H9 (cell line): ENCODE results near the gene KIAA2012. TPM values are rescaled to one million over a fixed set of nuclear protein-coding genes. Genes with fewer than 3 reads are reported as not detected.
A peak's percentile ranks its signal among the peaks of the same experiment; 100 is the strongest.

Source experiments
- DNase-seq: peaks from one replicate; pipeline ENCODE4 v3.0.0-alpha.2; 2017
- H2AFZ ChIP-seq: one replicate; pipeline ENCODE4 v1.6.1; 2013; ENCODE audit warnings: mild to moderate bottlenecking, low read length, control low read depth, moderate library complexity
- H2AK5ac ChIP-seq: 2 replicates; pipeline ENCODE4 v1.6.1; 2013; ENCODE audit warnings: low read length, control low read depth, mixed read lengths; ENCODE audit not compliant: insufficient read length
- H2BK120ac ChIP-seq: one replicate; pipeline ENCODE4 v1.6.1; 2013; ENCODE audit warnings: low read depth, mild to moderate bottlenecking, low read length, control low read depth, inconsistent platforms; ENCODE audit not compliant: poor library complexity, severe bottlenecking
- H2BK12ac ChIP-seq: 2 replicates; pipeline ENCODE4 v1.6.1; 2013; ENCODE audit warnings: low read length, control low read depth, mixed read lengths, low read depth; ENCODE audit not compliant: insufficient read length
- H2BK15ac ChIP-seq: 2 replicates; pipeline ENCODE4 v1.6.1; 2013; ENCODE audit warnings: low read depth, low read length, control low read depth
- H2BK20ac ChIP-seq: one replicate; pipeline ENCODE4 v1.6.1; 2013; ENCODE audit warnings: low read depth, mild to moderate bottlenecking, low read length, control low read depth, inconsistent platforms; ENCODE audit not compliant: poor library complexity, severe bottlenecking
- H2BK5ac ChIP-seq: 2 replicates; pipeline ENCODE4 v1.6.1; 2013; ENCODE audit warnings: low read length, control low read depth, mixed read lengths; ENCODE audit not compliant: insufficient read length
- H3K14ac ChIP-seq: 2 replicates; pipeline ENCODE4 v1.6.1; 2013; ENCODE audit warnings: low read length, control low read depth; ENCODE audit not compliant: insufficient read depth
- H3K18ac ChIP-seq: 2 replicates; pipeline ENCODE4 v1.6.1; 2013; ENCODE audit warnings: low read depth, mild to moderate bottlenecking, mixed read lengths, low read length, control low read depth; ENCODE audit not compliant: insufficient read length
- H3K23ac ChIP-seq: 2 replicates; pipeline ENCODE4 v1.6.1; 2013; ENCODE audit warnings: low read length, control low read depth, mixed read lengths, low read depth; ENCODE audit not compliant: insufficient read length
- H3K23me2 ChIP-seq: 2 replicates; pipeline ENCODE4 v1.6.1; 2013; ENCODE audit warnings: low read depth, mild to moderate bottlenecking, mixed read lengths, low read length, control low read depth; ENCODE audit not compliant: insufficient read length, poor library complexity, severe bottlenecking
- H3K27ac ChIP-seq: 2 replicates; pipeline ENCODE4 v1.5.1; 2013; ENCODE audit warnings: low read length, control low read depth, mixed read lengths, low read depth; ENCODE audit not compliant: insufficient read length
- H3K27me3 ChIP-seq: 2 replicates; pipeline ENCODE4 v1.6.1; 2013; ENCODE audit warnings: low read length, control low read depth, inconsistent platforms; ENCODE audit not compliant: insufficient read depth
- H3K4ac ChIP-seq: 2 replicates; pipeline ENCODE4 v1.6.1; 2013; ENCODE audit warnings: low read depth, mild to moderate bottlenecking, control low read depth, inconsistent platforms, low read length, moderate library complexity
- H3K4me1 ChIP-seq: 2 replicates; pipeline ENCODE4 v1.6.1; 2013; ENCODE audit warnings: low read length, control low read depth, inconsistent platforms; ENCODE audit not compliant: insufficient read depth
- H3K4me2 ChIP-seq: 2 replicates; pipeline ENCODE4 v1.6.1; 2013; ENCODE audit warnings: low read length, control low read depth, mixed read lengths; ENCODE audit not compliant: insufficient read length, insufficient read depth
- H3K56ac ChIP-seq: 2 replicates; pipeline ENCODE4 v1.6.1; 2013; ENCODE audit warnings: low read depth, mild to moderate bottlenecking, mixed read lengths, low read length, control low read depth; ENCODE audit not compliant: insufficient read length
- H3K79me1 ChIP-seq: 2 replicates; pipeline ENCODE4 v1.6.1; 2013; ENCODE audit warnings: low read depth, mild to moderate bottlenecking, moderate library complexity, low read length, control low read depth, inconsistent platforms; ENCODE audit not compliant: insufficient read depth, poor library complexity, severe bottlenecking
- H3K79me2 ChIP-seq: 2 replicates; pipeline ENCODE4 v1.6.1; 2013; ENCODE audit warnings: low read length, control low read depth, inconsistent platforms; ENCODE audit not compliant: insufficient read depth
- H3K9ac ChIP-seq: 2 replicates; pipeline ENCODE4 v1.6.1; 2013; ENCODE audit warnings: low read length, control low read depth, mixed read lengths; ENCODE audit not compliant: insufficient read length; ENCODE audit errors: extremely low read depth
- H3K9me3 ChIP-seq: one replicate; pipeline ENCODE4 v1.6.1; 2013; ENCODE audit warnings: low read depth, low read length, inconsistent platforms; ENCODE audit not compliant: control insufficient read depth
- H3T11ph ChIP-seq: one replicate; pipeline ENCODE4 v1.6.1; 2013; ENCODE audit warnings: mild to moderate bottlenecking, low read length, control low read depth, inconsistent platforms
- H4K20me1 ChIP-seq: one replicate; pipeline ENCODE4 v1.6.1; 2013; ENCODE audit not compliant: control insufficient read depth, insufficient read length, insufficient read depth
- H4K5ac ChIP-seq: 2 replicates; pipeline ENCODE4 v1.6.1; 2013; ENCODE audit warnings: low read depth, mild to moderate bottlenecking, mixed read lengths, low read length, control low read depth; ENCODE audit not compliant: insufficient read length
- H4K8ac ChIP-seq: replicated peaks from 2 replicates; pipeline ENCODE4 v1.6.1; 2013; ENCODE audit warnings: low read length, control low read depth, mixed read lengths, low read depth; ENCODE audit not compliant: insufficient read length
- H4K91ac ChIP-seq: 2 replicates; pipeline ENCODE4 v1.6.1; 2013; ENCODE audit warnings: low read depth, mild to moderate bottlenecking, moderate library complexity, mixed read lengths, low read length, control low read depth; ENCODE audit not compliant: insufficient read length
- H3K27ac Mint-ChIP-seq, 3 experiments: 2 replicates in 2 of 3; 3 replicates in 1 of 3; pipeline ENCODE4 v1.8.0; 2020 to 2021; ENCODE audit warnings: mixed read lengths in 3 of 3, mild to moderate bottlenecking in 1 of 3, moderate library complexity in 1 of 3
- H3K27me3 Mint-ChIP-seq: 2 replicates; pipeline ENCODE4 v1.8.0; 2021; ENCODE audit warnings: low read depth, mild to moderate bottlenecking, moderate library complexity, mixed read lengths
- H3K36me3 Mint-ChIP-seq, 3 experiments: 2 replicates in 2 of 3; 3 replicates in 1 of 3; pipeline ENCODE4 v1.8.0; 2020 to 2021; ENCODE audit warnings: low read depth in 3 of 3, mixed read lengths in 3 of 3; ENCODE audit not compliant: insufficient read depth in 1 of 3
- H3K4me1 Mint-ChIP-seq, 2 experiments: 2 replicates each; pipeline ENCODE4 v1.8.0; 2020; ENCODE audit warnings: mixed read lengths in 2 of 2
- H3K4me3 Mint-ChIP-seq, 2 experiments: 2 replicates in 1 of 2; 3 replicates in 1 of 2; pipeline ENCODE4 v1.8.0; 2020 to 2021; ENCODE audit warnings: mild to moderate bottlenecking in 2 of 2, mixed read lengths in 2 of 2, moderate library complexity in 1 of 2
- H3K9me3 Mint-ChIP-seq, 2 experiments: 2 replicates in 1 of 2; 3 replicates in 1 of 2; pipeline ENCODE4 v1.8.0; 2020; ENCODE audit warnings: mild to moderate bottlenecking in 2 of 2, mixed read lengths in 2 of 2, moderate library complexity in 1 of 2
- CTCF ChIP-seq: fragments of 200-600 bp; sonication (generic); conservative IDR thresholded peaks from 3 replicates; pipeline ENCODE4 v1.8.0; 2021; ENCODE audit warnings: antibody characterized with exemption, mild to moderate bottlenecking
- WGBS: extraction: QIAGEN DNeasy Blood & Tissue Kit; methylation state at CpG from one replicate; pipeline ENCODE4 v1.1.7; 2013; ENCODE audit warnings: missing lambda C conversion rate, low lambda C conversion rate, mixed read lengths; ENCODE audit not compliant: insufficient read length; ENCODE audit errors: extremely low coverage; 5-methylcytosine and 5-hydroxymethylcytosine counted together
- total RNA-seq: library from RNA; stranded (reverse); gene quantifications from 2 replicates; pipeline ENCODE4 v1.2.1, GENCODE V29; 2021

Gene KIAA2012
- total RNA-seq, 1 experiment from 2014 or later: not detected

GRCh38 chr2:202064881-202065230, 8.2 kb upstream of the KIAA2012 start:
- WGBS: no CpG with 5 or more reads among the region's 3 CpGs

More at GRCh38 chr2:202064881-202065230, 8.2 kb upstream of the KIAA2012 start:
- H3K9ac ChIP-seq: no peak overlapping the region
- H3T11ph ChIP-seq: no peak overlapping the region
- H4K91ac ChIP-seq: no peak overlapping the region
- H2AK5ac ChIP-seq: no peak overlapping the region
- H2BK15ac ChIP-seq: no peak overlapping the region
- no peak overlapping the region for H2BK5ac ChIP-seq
- no peak overlapping the region for H3K18ac ChIP-seq
- no peaks in the 10 kb centered on the region for H3K27me3 ChIP-seq
- H3K79me2 ChIP-seq: no peaks in the 10 kb centered on the region
- H3K79me1 ChIP-seq: no peaks in the 10 kb centered on the region
- H3K27ac ChIP-seq: no peak overlapping the region
- Mint-ChIP-seq H3K36me3 (no peaks in the 10 kb centered on the region), H3K4me1 (peaks cover 24% of the 10 kb centered on the region in 2 experiments), H3K27ac (0 out of 7 replicates have a peak overlapping the region, but pooled peaks of 1 of the 3 experiments have one; percentile 2), H3K4me3 (0 out of 5 replicates have a peak overlapping the region, but pooled peaks of 1 of the 2 experiments have one; percentile 28), H3K27me3 (no peaks in the 10 kb centered on the region), H3K9me3 (no peaks in the 10 kb centered on the region; a peak in 1 of 5 replicates)
- H3K9me3 ChIP-seq: no peaks in the 10 kb centered on the region
- no peak overlapping the region for H2BK120ac ChIP-seq
- no peak overlapping the region for H4K5ac ChIP-seq
- peak overlapping the region; percentile 0 for H3K4me2 ChIP-seq
- no peak overlapping the region for H2BK12ac ChIP-seq
- no peak overlapping the region for H3K14ac ChIP-seq
- H3K56ac ChIP-seq: no peak overlapping the region
- H4K8ac ChIP-seq: no peak overlapping the region
- H2AFZ ChIP-seq: no peak overlapping the region
- TF ChIP-seq CTCF: no peak
- H2BK20ac ChIP-seq: no peak overlapping the region
- peaks cover 9% of the 10 kb centered on the region; the same call in 1 of the 2 replicates for H3K4me1 ChIP-seq
- no peak for DNase-seq
- no peak overlapping the region for H3K23ac ChIP-seq
- no peaks in the 10 kb centered on the region for H3K23me2 ChIP-seq
- no peak overlapping the region for H3K4ac ChIP-seq
- H4K20me1 ChIP-seq: no peaks in the 10 kb centered on the region
